Fibroblast of pulmonary artery (primary cell): Measurements from ENCODE around the gene TMEFF2.

Experiments used
- DNase-seq: peaks from one replicate; pipeline ENCODE4 v3.0.0-alpha.2; 2010; ENCODE audit warnings: low read depth
- H3K4me3 ChIP-seq: replicated peaks from 2 replicates; pipeline ENCODE4 v1.5.1; 2011; ENCODE audit warnings: low read depth, mild to moderate bottlenecking, control low read depth, low read length, moderate library complexity
- CTCF ChIP-seq: IDR thresholded peaks from 2 replicates; pipeline ENCODE4 v1.5.1; 2011; ENCODE audit warnings: mild to moderate bottlenecking, control low read depth, low read length, inconsistent platforms; ENCODE audit errors: missing control alignments

Gene TMEFF2

GRCh38 chr2:192148620-192149321, 46.0 kb downstream of the TMEFF2 start:
- TF ChIP-seq CTCF = peak; percentile 17
- H3K4me3 ChIP-seq = no peak overlapping the region
- peak; percentile 50 for DNase-seq

GRCh38 chr2:192148241-192148619, 46.5 kb downstream of the TMEFF2 start:
- no peak overlapping the region for H3K4me3 ChIP-seq
- DNase-seq = no peak
- no peak for TF ChIP-seq CTCF

GRCh38 chr2:192146069-192147015, 48.4 kb downstream of the TMEFF2 start:
- no peak for TF ChIP-seq CTCF
- no peak overlapping the region for H3K4me3 ChIP-seq
- DNase-seq = peak; percentile 54

- TF ChIP-seq CTCF = no peak
- DNase-seq = no peak
- H3K4me3 ChIP-seq = no peak overlapping the region
Observed at GRCh38 chr2:192145496-192145895, 49.2 kb downstream of the TMEFF2 start.

- no peak for TF ChIP-seq CTCF
- DNase-seq = no peak
- no peak overlapping the region for H3K4me3 ChIP-seq
Observed at GRCh38 chr2:192140236-192140839, 54.4 kb downstream of the TMEFF2 start.

GRCh38 chr2:192139813-192140212, 54.9 kb downstream of the TMEFF2 start:
- DNase-seq = no peak
- H3K4me3 ChIP-seq = no peak overlapping the region
- TF ChIP-seq CTCF = no peak
